ENCODE measurements around the gene PLCXD1. TPM values are rescaled to one million over a fixed set of nuclear protein-coding genes. Genes with fewer than 3 reads are reported as not detected.

Gene PLCXD1
- total RNA-seq, 1 experiment from 2014 or later, result 2.6 TPM

- no peak for DNase-seq (ENCODE audit: low read depth)
Observed at GRCh38 chrX:334971-335757, 54.0 kb downstream of the PLCXD1 start.

GRCh38 chrX:335758-336155 lies 54.6 kb downstream of the PLCXD1 start:
- no peak for DNase-seq (ENCODE audit: low read depth)

DNA sequence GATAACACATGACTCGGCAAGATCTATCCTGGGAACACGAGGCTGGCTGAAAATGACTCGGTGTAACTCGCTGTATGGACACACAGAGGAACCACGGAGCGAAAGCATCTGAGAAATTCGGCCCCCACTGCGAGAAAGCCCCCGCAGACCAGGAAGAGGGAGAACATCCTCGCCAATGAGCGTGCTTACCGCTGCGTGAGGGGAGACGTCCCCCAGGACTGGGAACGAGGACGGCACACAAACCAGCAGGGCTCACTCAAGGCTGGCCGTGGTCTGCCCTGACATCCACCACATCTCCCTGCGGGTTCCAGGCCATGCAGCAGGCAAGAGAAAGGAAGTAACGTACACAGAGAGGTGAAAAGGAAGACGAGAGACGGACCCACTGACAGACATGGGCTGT lies 55.0 kb downstream of the PLCXD1 start:
- DNase-seq (ENCODE audit: low read depth), result no peak

DNA sequence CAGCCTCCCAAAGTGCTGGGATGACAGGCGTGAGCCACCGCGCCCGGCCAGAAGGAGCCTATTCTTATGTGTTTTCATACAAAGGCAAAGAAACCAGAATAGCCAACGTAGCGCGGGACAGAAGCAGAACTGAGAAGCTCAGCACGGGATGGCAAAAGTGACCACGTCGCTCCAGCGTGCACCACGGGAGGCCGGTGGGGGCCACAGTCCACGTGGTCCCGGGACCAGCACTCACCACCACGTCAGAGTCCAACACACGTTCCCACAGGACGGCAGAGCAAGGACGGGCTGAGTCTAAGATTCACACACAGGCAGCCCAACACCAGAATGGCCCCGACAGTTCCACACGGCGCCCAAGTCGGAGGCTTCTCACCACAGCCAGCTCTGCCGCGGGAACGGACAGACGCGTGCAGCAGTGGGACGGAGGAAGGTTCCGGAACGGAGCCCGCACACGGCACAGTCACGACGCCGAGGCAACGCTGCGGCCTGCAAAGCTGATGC lies 56.2 kb downstream of the PLCXD1 start:
- DNase-seq (ENCODE audit: low read depth), result no peak

DNA sequence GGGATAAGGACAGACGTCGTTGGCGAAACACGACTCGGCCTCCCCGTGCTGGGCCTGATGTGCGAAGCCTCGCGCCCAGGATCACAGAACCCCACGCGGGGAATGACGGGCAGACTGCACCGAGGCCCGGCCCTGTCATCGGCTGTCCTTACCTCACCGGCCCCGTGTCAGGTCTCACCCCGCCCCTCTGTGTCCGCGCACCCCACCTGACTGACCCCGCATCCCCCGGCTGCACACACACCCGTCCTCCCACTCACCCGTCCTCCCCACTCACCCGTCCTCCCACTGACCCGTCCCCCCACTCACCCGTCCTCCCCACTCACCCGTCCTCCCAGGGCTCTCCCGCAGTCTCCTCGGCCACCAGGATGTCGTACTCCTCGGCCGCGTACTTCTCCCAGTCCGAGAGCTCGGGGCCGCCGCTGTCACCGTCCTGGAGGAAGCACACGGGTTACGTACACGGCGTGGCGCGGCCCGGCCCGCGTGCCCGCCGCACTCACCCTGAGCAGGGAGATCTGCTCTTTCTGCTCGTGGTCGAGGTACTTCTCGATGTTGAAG lies 57.2 kb downstream of the PLCXD1 start:
- no peak for DNase-seq (ENCODE audit: low read depth)

- no peak for DNase-seq (ENCODE audit: low read depth)
Observed at GRCh38 chrX:338836-339400, 57.7 kb downstream of the PLCXD1 start.

GRCh38 chrX:340121-340520 lies 58.9 kb downstream of the PLCXD1 start:
- no peak for DNase-seq (ENCODE audit: low read depth)

GRCh38 chrX:340641-341423 lies 59.7 kb downstream of the PLCXD1 start:
- DNase-seq (ENCODE audit: low read depth), result no peak

DNA sequence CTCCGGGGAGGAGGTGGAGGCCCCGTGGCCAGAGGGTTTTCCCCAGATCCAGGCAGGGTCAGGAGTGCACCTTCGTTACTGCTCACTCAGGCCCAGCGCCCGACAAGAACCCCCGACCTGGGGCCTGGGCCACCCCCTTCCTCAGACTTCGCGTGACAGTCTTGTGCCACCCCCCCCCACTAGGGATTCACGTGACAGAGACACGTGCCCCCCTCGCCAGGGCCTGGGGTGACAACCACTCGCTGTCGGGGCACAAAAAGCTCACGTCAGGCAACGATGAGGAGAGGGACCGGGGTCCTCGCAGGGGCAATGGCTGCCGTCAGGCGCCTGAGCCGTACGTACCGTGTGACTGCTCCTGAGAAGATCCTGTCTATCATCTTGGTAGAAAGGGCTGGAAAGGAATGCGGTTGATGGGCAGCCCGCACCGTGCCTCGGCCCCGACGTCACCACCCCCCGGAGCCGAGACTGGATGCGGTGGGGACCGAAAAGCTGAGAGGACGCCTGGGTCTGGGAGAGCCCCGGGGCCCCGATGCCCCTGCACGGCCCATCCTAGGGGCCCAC lies 60.4 kb downstream of the PLCXD1 start:
- no peak for DNase-seq (ENCODE audit: low read depth)

DNA sequence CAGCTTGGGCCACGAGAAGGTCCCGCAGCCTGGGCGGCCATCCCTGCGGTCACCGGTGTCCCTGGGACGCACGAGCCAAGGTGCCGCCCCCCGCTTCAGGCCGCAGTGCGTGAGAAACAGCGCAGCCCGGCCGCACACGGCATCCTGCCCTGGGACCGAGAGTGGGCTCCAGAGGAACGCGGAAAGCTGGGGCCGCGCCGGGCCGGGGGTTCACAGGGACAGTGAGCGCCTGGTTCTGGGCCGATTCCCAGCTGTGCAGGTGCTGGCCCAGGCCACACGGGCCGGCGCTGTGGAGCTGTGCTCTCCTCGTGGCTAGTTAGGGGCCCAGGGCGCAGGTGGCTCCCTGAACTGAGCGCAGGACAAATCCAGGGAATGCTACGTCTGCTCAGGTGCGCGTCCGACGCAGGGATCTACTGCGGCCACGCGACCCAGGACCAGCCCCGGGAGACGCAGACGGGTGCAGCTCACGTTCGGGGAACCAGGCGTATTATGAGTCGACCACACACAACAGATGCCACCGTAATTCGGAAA lies 63.3 kb downstream of the PLCXD1 start:
- DNase-seq (ENCODE audit: low read depth), result no peak

DNA sequence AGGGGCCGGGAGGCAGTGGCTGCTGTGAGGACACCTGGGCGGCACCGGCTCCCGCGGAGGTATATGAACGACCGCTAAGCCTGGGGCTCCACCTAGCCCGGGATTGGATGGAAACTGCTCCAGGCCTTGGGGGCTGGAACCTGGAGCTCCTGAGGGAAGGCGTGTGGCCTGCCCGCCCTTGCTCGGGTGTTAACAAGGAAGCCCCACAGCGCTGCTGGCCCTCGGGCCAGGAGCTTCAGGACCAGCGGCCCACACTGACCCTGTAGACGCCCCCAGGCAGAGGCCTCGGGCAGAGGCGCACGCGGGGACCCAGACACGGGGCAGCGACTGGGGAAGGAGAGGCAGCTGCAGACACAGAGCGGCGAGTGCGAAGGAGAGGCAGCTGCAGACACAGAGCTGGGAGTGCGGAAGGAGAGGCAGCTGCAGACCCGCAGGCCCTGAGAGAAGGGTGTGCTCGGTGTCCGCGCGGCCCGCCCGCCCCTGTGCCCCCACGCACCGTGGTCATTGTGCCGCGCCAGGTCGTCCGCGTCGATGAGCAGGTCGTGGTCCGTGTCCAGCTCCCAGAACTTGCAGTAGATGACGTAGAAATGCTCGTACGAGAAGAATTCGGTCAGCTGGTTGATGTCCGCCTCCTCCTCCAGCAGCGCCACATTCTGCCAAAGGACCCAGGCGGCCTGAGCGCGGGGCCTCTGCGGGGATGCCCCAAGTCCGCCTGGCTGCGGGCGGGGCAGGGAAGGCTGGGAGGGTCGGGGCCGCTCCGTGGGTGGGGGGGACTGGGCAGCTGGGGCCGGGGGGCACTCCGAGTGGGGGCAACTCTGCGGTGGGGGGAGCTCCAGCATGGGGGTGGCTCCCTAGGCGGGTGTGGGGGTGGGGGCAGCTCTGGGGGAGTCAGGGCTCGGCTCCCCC lies 64.1 kb downstream of the PLCXD1 start:
- DNase-seq (ENCODE audit: low read depth), result no peak

DNA sequence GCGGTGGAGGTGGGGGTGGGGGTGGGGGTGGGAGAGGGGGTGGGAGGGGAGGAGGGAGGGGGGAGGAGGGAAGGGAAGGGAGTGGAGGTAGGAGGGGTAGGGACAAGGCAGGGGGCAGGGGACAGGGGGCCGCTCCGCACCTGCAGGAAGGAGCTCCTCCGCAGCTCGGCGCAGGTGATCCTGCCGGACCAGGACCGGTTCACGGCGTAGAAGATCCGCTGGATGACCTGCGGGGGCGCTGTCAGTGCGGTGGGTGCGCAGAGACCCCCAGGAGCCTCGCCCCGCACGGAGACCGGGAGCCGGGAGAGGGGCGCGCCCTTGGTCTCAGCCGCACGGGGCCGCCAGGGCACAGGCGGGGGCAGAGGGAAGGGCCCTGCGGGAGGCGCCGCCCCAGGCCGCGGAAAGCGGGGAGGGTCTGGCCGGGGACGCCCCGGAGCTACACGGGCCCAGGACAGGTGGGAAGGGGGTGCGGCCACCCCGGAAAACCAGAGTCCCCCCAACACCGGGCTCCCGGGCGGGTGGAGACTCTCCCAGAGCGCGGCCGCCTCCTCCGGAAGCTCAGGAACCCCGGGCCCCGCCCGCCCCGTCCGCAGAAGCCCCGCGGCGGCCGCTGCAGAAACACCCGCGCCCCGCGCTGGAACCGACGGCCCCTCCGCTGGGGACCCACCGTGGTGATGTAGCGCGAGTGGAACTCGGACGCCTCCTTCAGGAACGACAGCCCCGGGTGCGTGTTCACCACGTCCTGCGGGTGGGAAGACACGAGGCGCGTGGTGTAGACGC lies 65.0 kb downstream of the PLCXD1 start:
- DNase-seq (ENCODE audit: low read depth), result no peak

DNA sequence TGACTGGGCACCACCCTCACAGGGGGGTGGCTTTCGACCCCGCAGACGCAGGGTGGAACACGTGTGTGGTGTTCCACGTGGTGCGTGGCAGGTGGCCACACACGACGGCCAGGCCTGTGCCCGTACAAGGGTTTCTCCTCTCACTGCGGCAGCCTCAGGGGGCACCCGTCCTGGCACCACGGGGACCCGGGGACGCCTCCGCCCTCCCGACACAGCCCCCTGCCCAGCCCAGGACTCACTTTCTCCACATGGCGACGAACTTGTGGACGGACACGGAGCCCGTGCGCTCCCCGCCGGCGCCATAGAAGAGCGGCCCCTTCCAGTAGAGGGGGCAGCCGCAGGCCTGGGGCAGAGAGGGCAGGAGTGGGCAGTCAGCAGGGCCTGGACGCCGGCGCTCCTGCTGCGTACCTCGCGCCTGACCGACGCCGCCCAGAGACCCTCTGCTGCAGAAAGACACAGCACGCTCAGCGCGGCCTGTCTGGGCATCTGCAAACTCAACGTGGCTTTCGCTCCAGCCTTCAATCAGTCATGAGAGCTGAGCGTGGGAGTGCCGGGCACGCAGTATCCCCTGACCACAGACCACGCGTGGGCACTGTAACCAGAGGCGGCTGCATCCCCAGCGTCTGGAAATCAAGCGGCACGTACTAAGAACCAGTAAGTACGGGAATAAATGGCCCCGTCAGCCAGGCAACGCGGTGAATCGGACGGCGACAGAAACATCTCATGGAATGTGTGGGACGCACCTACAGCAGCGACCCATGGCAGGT lies 66.4 kb downstream of the PLCXD1 start:
- DNase-seq (ENCODE audit: low read depth), result no peak

GRCh38 chrX:348461-349117 lies 67.4 kb downstream of the PLCXD1 start:
- DNase-seq (ENCODE audit: low read depth), result no peak

- no peak for DNase-seq (ENCODE audit: low read depth)
Observed at GRCh38 chrX:349196-349595, 68.0 kb downstream of the PLCXD1 start.

GRCh38 chrX:349702-350101 lies 68.5 kb downstream of the PLCXD1 start:
- DNase-seq (ENCODE audit: low read depth), result no peak

GRCh38 chrX:350148-350533 lies 69.0 kb downstream of the PLCXD1 start:
- DNase-seq (ENCODE audit: low read depth), result no peak

DNA sequence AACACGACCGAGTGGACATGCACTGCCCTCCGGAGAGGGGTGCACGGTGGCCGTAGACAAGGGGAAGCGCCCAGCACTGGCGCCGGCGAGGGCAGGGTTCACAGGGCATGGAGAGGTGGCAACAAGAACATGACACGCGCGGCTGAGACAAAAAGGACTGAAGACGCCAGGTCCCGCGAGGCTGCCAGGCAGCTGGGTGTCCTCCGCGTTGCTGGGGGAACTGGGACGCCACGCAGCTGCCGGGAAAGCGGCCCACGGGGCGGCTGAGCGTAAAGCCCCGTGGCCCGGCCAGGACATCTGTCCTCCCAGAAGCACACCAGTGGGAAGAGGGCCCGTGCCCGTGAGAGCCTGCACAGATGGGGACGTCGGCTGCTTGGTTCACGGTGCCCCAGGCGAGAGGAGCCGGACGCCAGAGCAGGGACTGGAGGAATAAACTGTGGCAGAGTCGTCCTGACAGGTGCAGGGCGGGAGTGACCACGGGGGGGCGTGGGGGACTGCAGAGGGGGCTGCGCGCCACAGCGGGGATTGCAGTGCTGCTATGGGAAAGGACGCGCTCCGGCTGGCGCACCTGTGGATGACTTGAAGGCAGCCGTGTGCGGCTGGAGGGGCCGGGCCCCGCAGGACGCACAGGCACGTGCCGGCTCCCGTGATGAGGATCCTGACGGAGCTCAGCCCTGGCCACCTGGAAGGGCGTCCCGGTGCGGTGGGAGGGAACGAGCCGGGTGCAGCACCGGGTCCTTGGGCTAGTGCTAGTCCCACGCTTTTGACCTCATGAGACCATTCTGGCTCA lies 69.5 kb downstream of the PLCXD1 start:
- DNase-seq (ENCODE audit: low read depth), result no peak

Data from RPMI7951 (cell line).